Measurements from ENCODE around the gene LENG1. TPM values are rescaled to one million over a fixed set of nuclear protein-coding genes. Genes with fewer than 3 reads are reported as not detected.
A peak's percentile ranks its signal among the peaks of the same experiment; 100 is the strongest.

The LENG1 gene
- total and polyA plus RNA-seq, 9 of the 15 experiments (the other 6 are each of a cell fraction or from before 2014, with no cell fraction given) = 0.30 to 10.5 (median 4.7) TPM

GRCh38 chr19:54115109-54116063 is 44.1 kb downstream of the LENG1 start, which contains the start of the genes PRPF31 and TFPT (continued):
- TF ChIP-seq POLR2AphosphoS2 (IDR thresholded peaks at IDR 0.05; ENCODE audit: low read length) (peak; percentile 90; the same call in 1 of the 2 replicates), TEAD1 (CRISPR knock-in tag; IDR thresholded peaks at IDR 0.05) (peak; percentile 29 to 34; a peak in 2 of 4 replicates), HDAC3 (IDR thresholded peaks at IDR 0.05; ENCODE audit: borderline replicate concordance, partially characterized antibody) (peak; percentile 28), NFXL1 (CRISPR knock-in tag; IDR thresholded peaks at IDR 0.05) (no peak), MAFG (tag; conservative IDR thresholded peaks at IDR 0.05) (no peak), THRB (CRISPR knock-in tag; conservative IDR thresholded peaks at IDR 0.05) (no peak), USF1 (CRISPR knock-in tag; IDR thresholded peaks at IDR 0.05) (no peak; the same call in 1 of the 2 replicates), RBFOX2 (IDR thresholded peaks at IDR 0.05; ENCODE audit: low read depth, low read length) (peak; percentile 84), ERF (CRISPR knock-in tag; IDR thresholded peaks at IDR 0.05) (peak; percentile 58; the same call in 1 of the 2 replicates), PRDM10 (IDR thresholded peaks at IDR 0.05; ENCODE audit: partially characterized antibody) (no peak), ZMIZ1 (IDR thresholded peaks at IDR 0.05; ENCODE audit: low read depth in 2 of 2, low read length in 2 of 2) (0 out of 4 replicates have a peak, but pooled peaks of 1 of the 2 experiments have one; percentile 56), GTF2B (IDR thresholded peaks at IDR 0.05; ENCODE audit: extremely low read depth, insufficient read length) (no peak), ZNF431 (CRISPR knock-in tag; IDR thresholded peaks at IDR 0.05) (0 out of 2 replicates have a peak, but pooled peaks have one; percentile 58), ZNF668 (CRISPR knock-in tag; IDR thresholded peaks at IDR 0.05) (no peak), FOXK2 (conservative IDR thresholded peaks at IDR 0.05 in 1 of 2, IDR thresholded peaks at IDR 0.05 in 1 of 2; ENCODE audit: low read depth in 2 of 2) (peak; percentile 91 to 98)

Measured in K562 (cell line).